HL-60 (cell line): Measurements from ENCODE around the gene LGALS9B.
"Not testable (repeated sequence)": the region's sequence is repeated elsewhere in the genome, so short reads cannot be mapped to it uniquely, and the experiment has no call there.

Experiments used
- DNase-seq, 2 experiments: peaks; one replicate each; pipeline ENCODE4 v3.0.0-alpha.2; 2010 to 2020; ENCODE audit warnings: low read depth in 1 of 2, low spot score in 1 of 2
- H3K27ac ChIP-seq: fragments of 250-450 bp; sonication (Bioruptor Pico); replicated peaks from 2 replicates; pipeline ENCODE4 v1.5.1; 2020; ENCODE audit warnings: mild to moderate bottlenecking, moderate library complexity
- H3K27me3 ChIP-seq: fragments of 250-450 bp; sonication (Bioruptor Pico); 2 replicates; pipeline ENCODE4 v1.5.1; 2021; ENCODE audit warnings: mild to moderate bottlenecking, moderate library complexity; ENCODE audit not compliant: insufficient read depth, poor library complexity, severe bottlenecking
- H3K4me3 ChIP-seq: replicated peaks from 2 replicates; pipeline ENCODE4 v1.5.1; 2011; ENCODE audit warnings: mild to moderate bottlenecking, control low read depth, low read length; ENCODE audit not compliant: insufficient read depth
- REST ChIP-seq: IDR thresholded peaks from 2 replicates; pipeline ENCODE4 v1.6.1; 2012; ENCODE audit warnings: low read depth; ENCODE audit not compliant: insufficient replicate concordance

Gene LGALS9B

GRCh38 chr17:20450852-20451251 is 16.5 kb downstream of the LGALS9B start:
- DNase-seq, H3K4me3 ChIP-seq, H3K27ac ChIP-seq, H3K27me3 ChIP-seq: not testable (repeated sequence)

- H3K4me3 ChIP-seq, H3K27ac ChIP-seq, H3K27me3 ChIP-seq, DNase-seq: not testable (repeated sequence)
Observed at GRCh38 chr17:20447534-20448321, 19.6 kb downstream of the LGALS9B start.

GRCh38 chr17:20446895-20447294 is 20.4 kb downstream of the LGALS9B start:
- not testable (repeated sequence) for H3K4me3 ChIP-seq, DNase-seq, H3K27me3 ChIP-seq, H3K27ac ChIP-seq

GRCh38 chr17:20444581-20445236 is 22.6 kb downstream of the LGALS9B start:
- not testable (repeated sequence) for H3K4me3 ChIP-seq, H3K27ac ChIP-seq, DNase-seq, H3K27me3 ChIP-seq

- H3K27me3 ChIP-seq, DNase-seq, H3K4me3 ChIP-seq, H3K27ac ChIP-seq: not testable (repeated sequence)
Observed at GRCh38 chr17:20444173-20444572, 23.2 kb downstream of the LGALS9B start.

GRCh38 chr17:20443632-20444031 is 23.7 kb downstream of the LGALS9B start:
- not testable (repeated sequence) for DNase-seq, H3K27me3 ChIP-seq, H3K4me3 ChIP-seq, H3K27ac ChIP-seq

GRCh38 chr17:20440665-20441064 is 26.7 kb downstream of the LGALS9B start:
- not testable (repeated sequence) for H3K27ac ChIP-seq, DNase-seq, H3K4me3 ChIP-seq, H3K27me3 ChIP-seq
- peak; percentile 79 for TF ChIP-seq REST

- H3K27me3 ChIP-seq, H3K4me3 ChIP-seq, H3K27ac ChIP-seq, DNase-seq: not testable (repeated sequence)
Observed at GRCh38 chr17:20435166-20435565, 32.2 kb downstream of the LGALS9B start.

- DNase-seq, H3K27me3 ChIP-seq, H3K27ac ChIP-seq, H3K4me3 ChIP-seq: not testable (repeated sequence)
Observed at GRCh38 chr17:20433382-20433781, 34.0 kb downstream of the LGALS9B start.

GRCh38 chr17:20427264-20427663 is 40.1 kb downstream of the LGALS9B start:
- not testable (repeated sequence) for H3K27ac ChIP-seq, DNase-seq, H3K4me3 ChIP-seq, H3K27me3 ChIP-seq

- H3K27ac ChIP-seq, DNase-seq, H3K27me3 ChIP-seq, H3K4me3 ChIP-seq: not testable (repeated sequence)
Observed at GRCh38 chr17:20422826-20423225, 44.5 kb downstream of the LGALS9B start.

- DNase-seq, H3K27me3 ChIP-seq, H3K27ac ChIP-seq, H3K4me3 ChIP-seq: not testable (repeated sequence)
Observed at GRCh38 chr17:20418838-20419237, 48.5 kb downstream of the LGALS9B start.

- not testable (repeated sequence) for H3K27ac ChIP-seq, H3K4me3 ChIP-seq, DNase-seq, H3K27me3 ChIP-seq
Observed at GRCh38 chr17:20417492-20418080, 49.8 kb downstream of the LGALS9B start.
